Activated T-cell treated with anti-CD3 and anti-CD28 coated beads for 1 hour (primary cell): ENCODE data around the gene ZNF664.
"Not testable (repeated sequence)": the region's sequence is repeated elsewhere in the genome, so short reads cannot be mapped to it uniquely, and the experiment has no call there.

ENCODE experiments used
- DNase-seq: peaks from one replicate; pipeline ENCODE4 v3.0.0-alpha.2; 2020; ENCODE audit warnings: low read depth

Gene ZNF664

GRCh38 chr12:123941624-123942237, 31.3 kb upstream of the ZNF664 start:
- no peak for DNase-seq

- no peak for DNase-seq
Observed at GRCh38 chr12:123942238-123942653, 30.8 kb upstream of the ZNF664 start.

GRCh38 chr12:123942911-123943648, 29.9 kb upstream of the ZNF664 start:
- DNase-seq = no peak

GRCh38 chr12:123943816-123944215, 29.2 kb upstream of the ZNF664 start:
- DNase-seq = no peak

- DNase-seq = no peak
Observed at GRCh38 chr12:123944696-123945095, 28.3 kb upstream of the ZNF664 start.

GRCh38 chr12:123945287-123946151, 27.5 kb upstream of the ZNF664 start:
- DNase-seq = no peak

- no peak for DNase-seq
Observed at GRCh38 chr12:123946152-123946515, 26.9 kb upstream of the ZNF664 start.

GRCh38 chr12:123946516-123947505, 26.2 kb upstream of the ZNF664 start:
- not testable (repeated sequence) for DNase-seq

GRCh38 chr12:123947531-123947930, 25.5 kb upstream of the ZNF664 start:
- not testable (repeated sequence) for DNase-seq

GRCh38 chr12:123948401-123948795, 24.6 kb upstream of the ZNF664 start:
- DNase-seq = no peak

GRCh38 chr12:123948796-123949769, 23.9 kb upstream of the ZNF664 start:
- no peak for DNase-seq

- no peak for DNase-seq
Observed at GRCh38 chr12:123949770-123950165, 23.2 kb upstream of the ZNF664 start.

GRCh38 chr12:123950476-123951349, 22.3 kb upstream of the ZNF664 start:
- DNase-seq = no peak

GRCh38 chr12:123951467-123951866, 21.5 kb upstream of the ZNF664 start:
- no peak for DNase-seq

- DNase-seq = no peak
Observed at GRCh38 chr12:123952037-123952436, 21.0 kb upstream of the ZNF664 start.

GRCh38 chr12:123954647-123955350, 18.2 kb upstream of the ZNF664 start:
- no peak for DNase-seq

- DNase-seq = no peak
Observed at GRCh38 chr12:123956249-123956648, 16.8 kb upstream of the ZNF664 start.

- no peak for DNase-seq
Observed at GRCh38 chr12:123957196-123957595, 15.8 kb upstream of the ZNF664 start.

GRCh38 chr12:123958462-123958861, 14.6 kb upstream of the ZNF664 start:
- no peak for DNase-seq
